MM.1S (cell line): ENCODE data around the gene SLC36A1.
"Not testable (repeated sequence)": the region's sequence is repeated elsewhere in the genome, so short reads cannot be mapped to it uniquely, and the experiment has no call there.

Experiments used
- DNase-seq: peaks from one replicate; pipeline ENCODE4 v3.0.0-alpha.2; 2015
- H2AFZ ChIP-seq: fragments of 300-600 bp; sonication (generic); 2 replicates; pipeline ENCODE4 v1.6.0; 2016; ENCODE audit warnings: antibody characterized with exemption, low read length
- H3F3A ChIP-seq: fragments of 300-600 bp; sonication (generic); 2 replicates; pipeline ENCODE4 v1.6.1; 2016; ENCODE audit warnings: mild to moderate bottlenecking, antibody characterized with exemption, low read length, moderate library complexity, mixed read lengths; ENCODE audit not compliant: insufficient read depth
- H3K27ac ChIP-seq: fragments of 300-600 bp; sonication (generic); 2 replicates; pipeline ENCODE4 v1.5.1; 2016; ENCODE audit warnings: mild to moderate bottlenecking, low read length
- H3K27me3 ChIP-seq: fragments of 300-600 bp; sonication (generic); replicated peaks from 2 replicates; pipeline ENCODE4 v1.6.0; 2016; ENCODE audit warnings: low read length; ENCODE audit not compliant: insufficient read depth
- H3K36me3 ChIP-seq: fragments of 300-600 bp; sonication (generic); replicated peaks from 2 replicates; pipeline ENCODE4 v1.6.1; 2016; ENCODE audit warnings: mild to moderate bottlenecking, low read length, mixed read lengths; ENCODE audit not compliant: insufficient read depth
- H3K4me1 ChIP-seq: fragments of 300-600 bp; sonication (generic); 2 replicates; pipeline ENCODE4 v1.6.1; 2016; ENCODE audit warnings: low read length, mixed read lengths
- H3K4me2 ChIP-seq: fragments of 300-600 bp; sonication (generic); 2 replicates; pipeline ENCODE4 v1.6.0; 2016; ENCODE audit warnings: low read depth, low read length
- H3K4me3 ChIP-seq: fragments of 300-600 bp; sonication (generic); 2 replicates; pipeline ENCODE4 v1.5.1; 2016; ENCODE audit warnings: low read length, mixed read lengths
- H3K79me2 ChIP-seq: fragments of 300-600 bp; sonication (generic); 2 replicates; pipeline ENCODE4 v1.6.1; 2016; ENCODE audit warnings: mixed run types, low read length, mixed read lengths
- H3K9ac ChIP-seq: fragments of 300-600 bp; sonication (generic); 2 replicates; pipeline ENCODE4 v1.6.1; 2016; ENCODE audit warnings: low read length, mixed read lengths
- H3K9me2 ChIP-seq: fragments of 300-600 bp; sonication (generic); replicated peaks from 2 replicates; pipeline ENCODE4 v1.6.1; 2016; ENCODE audit warnings: mild to moderate bottlenecking, low read length, mixed read lengths; ENCODE audit not compliant: insufficient read depth
- H3K9me3 ChIP-seq: fragments of 300-600 bp; sonication (generic); replicated peaks from 2 replicates; pipeline ENCODE4 v1.6.1; 2016; ENCODE audit warnings: mild to moderate bottlenecking, low read length, mixed read lengths; ENCODE audit not compliant: insufficient read depth
- H4K20me1 ChIP-seq: fragments of 300-600 bp; sonication (generic); 2 replicates; pipeline ENCODE4 v1.6.1; 2016; ENCODE audit warnings: mild to moderate bottlenecking, low read length, moderate library complexity, mixed read lengths; ENCODE audit not compliant: insufficient read depth
- EZH2 ChIP-seq: fragments of 300-600 bp; sonication (generic); optimal IDR thresholded peaks from 2 replicates; pipeline ENCODE3; 2017; ENCODE audit warnings: low read depth, mild to moderate bottlenecking, antibody characterized with exemption, low read length, mixed read lengths
- EZH2phosphoT487 ChIP-seq: fragments of 300-600 bp; sonication (generic); IDR thresholded peaks from 2 replicates; pipeline ENCODE4 v1.6.1; 2018; ENCODE audit warnings: antibody characterized with exemption, low read length
- TF ChIP-seq, protein P1 (sequence below): fragments of 300-600 bp; sonication (generic); IDR thresholded peaks from 2 replicates; pipeline ENCODE4 v1.5.1; 2016; ENCODE audit warnings: antibody characterized with exemption, low read length, mixed read lengths

Gene SLC36A1

DNA sequence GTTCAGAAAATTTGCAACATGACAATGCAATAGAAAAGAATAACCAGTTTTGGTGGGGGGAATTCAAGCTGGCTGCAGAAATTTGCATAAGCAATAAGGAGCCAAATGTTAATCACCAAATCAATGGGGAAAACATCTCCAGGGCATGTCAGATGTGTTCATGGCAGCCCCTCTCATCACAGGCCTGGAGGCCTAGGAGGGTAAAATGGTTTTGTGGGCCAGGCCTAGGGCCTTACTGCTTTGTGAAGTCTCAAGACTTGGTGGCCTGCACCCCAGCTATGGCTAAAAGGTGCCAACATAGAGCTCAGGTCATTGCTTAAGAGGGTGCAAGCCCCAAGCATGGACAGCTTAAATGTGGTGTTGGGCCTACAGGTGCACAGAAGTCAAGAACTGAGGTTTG, 29.7 kb upstream of the SLC36A1 start:
- H2AFZ ChIP-seq, result no peak overlapping the region
- H4K20me1 ChIP-seq, result no peaks in the 10 kb centered on the region
- H3K79me2 ChIP-seq, result no peaks in the 10 kb centered on the region
- H3K4me3 ChIP-seq, result no peak overlapping the region
- no peaks in the 10 kb centered on the region for H3K9me3 ChIP-seq
- H3K27me3 ChIP-seq, result no peaks in the 10 kb centered on the region
- H3K4me2 ChIP-seq, result no peak overlapping the region
- no peaks in the 10 kb centered on the region for H3K9me2 ChIP-seq
- no peak overlapping the region for H3K27ac ChIP-seq
- H3F3A ChIP-seq, result no peaks in the 10 kb centered on the region
- no peak for DNase-seq
- no peak overlapping the region for H3K9ac ChIP-seq
- no peaks in the 10 kb centered on the region for H3K36me3 ChIP-seq
- no peaks in the 10 kb centered on the region for H3K4me1 ChIP-seq
- TF ChIP-seq, protein P1, sequence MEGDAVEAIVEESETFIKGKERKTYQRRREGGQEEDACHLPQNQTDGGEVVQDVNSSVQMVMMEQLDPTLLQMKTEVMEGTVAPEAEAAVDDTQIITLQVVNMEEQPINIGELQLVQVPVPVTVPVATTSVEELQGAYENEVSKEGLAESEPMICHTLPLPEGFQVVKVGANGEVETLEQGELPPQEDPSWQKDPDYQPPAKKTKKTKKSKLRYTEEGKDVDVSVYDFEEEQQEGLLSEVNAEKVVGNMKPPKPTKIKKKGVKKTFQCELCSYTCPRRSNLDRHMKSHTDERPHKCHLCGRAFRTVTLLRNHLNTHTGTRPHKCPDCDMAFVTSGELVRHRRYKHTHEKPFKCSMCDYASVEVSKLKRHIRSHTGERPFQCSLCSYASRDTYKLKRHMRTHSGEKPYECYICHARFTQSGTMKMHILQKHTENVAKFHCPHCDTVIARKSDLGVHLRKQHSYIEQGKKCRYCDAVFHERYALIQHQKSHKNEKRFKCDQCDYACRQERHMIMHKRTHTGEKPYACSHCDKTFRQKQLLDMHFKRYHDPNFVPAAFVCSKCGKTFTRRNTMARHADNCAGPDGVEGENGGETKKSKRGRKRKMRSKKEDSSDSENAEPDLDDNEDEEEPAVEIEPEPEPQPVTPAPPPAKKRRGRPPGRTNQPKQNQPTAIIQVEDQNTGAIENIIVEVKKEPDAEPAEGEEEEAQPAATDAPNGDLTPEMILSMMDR, result no peak

DNA sequence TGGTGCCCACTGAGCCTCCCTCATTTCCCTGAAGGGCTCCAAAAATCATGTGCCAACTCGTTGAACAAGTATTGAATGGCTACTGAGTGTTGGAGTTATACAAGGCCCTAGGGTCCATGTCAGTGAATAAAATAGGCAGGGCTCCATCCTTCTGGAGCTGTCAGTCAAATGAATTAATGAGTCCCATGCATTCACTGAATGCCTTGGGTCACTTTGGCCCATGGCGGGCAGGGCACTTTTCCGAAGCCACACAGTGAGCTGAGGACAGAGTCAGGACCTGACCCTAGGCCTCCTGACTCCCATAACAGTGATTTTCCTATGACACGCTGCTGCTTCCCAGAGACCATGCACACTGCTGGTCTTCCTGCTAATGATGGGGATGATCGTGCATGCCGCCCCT, 27.3 kb upstream of the SLC36A1 start:
- H3K9ac ChIP-seq, result no peak overlapping the region
- TF ChIP-seq, protein P1, result no peak
- TF ChIP-seq EZH2phosphoT487 (no peak), EZH2 (no peak)

DNA sequence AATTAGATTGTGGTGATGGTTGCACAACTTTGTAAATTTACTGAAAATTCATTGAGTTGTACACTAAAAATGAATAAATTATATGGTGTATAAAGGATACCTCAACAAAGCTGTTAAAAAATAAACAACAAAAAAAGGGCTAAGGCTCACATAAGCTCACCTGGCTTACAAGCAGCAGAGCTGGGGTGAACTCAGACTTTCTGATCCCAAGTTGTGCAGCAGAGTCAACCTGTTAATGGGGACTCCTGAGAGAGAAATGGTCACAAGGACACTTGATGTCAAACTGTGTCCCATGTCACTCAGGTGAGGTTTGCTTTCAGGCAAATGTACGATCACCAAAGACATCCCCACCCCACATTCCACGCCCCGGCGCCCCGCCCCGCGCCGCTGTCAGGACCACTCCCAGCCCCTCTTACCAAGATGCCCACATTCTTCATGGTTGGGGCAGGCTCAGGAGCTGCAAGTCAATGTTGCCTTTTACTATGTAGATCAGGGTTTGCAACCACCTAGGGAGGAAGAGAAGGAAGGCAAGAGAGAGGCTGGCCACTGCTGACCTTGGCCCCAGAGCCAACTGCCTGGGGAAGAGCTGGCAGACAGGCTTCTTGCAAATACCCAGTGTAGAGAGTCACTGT, 22.4 kb upstream of the SLC36A1 start:
- no peak overlapping the region for H3K27ac ChIP-seq
- no peaks in the 10 kb centered on the region for H3K36me3 ChIP-seq
- no peak overlapping the region for H3K9ac ChIP-seq
- no peak overlapping the region for H3K4me3 ChIP-seq
- TF ChIP-seq, protein P1, result no peak
- TF ChIP-seq EZH2 (no peak), EZH2phosphoT487 (no peak)
- no peak overlapping the region for H2AFZ ChIP-seq
- no peaks in the 10 kb centered on the region for H3K4me1 ChIP-seq
- no peaks in the 10 kb centered on the region for H3K27me3 ChIP-seq
- no peaks in the 10 kb centered on the region for H4K20me1 ChIP-seq
- no peaks in the 10 kb centered on the region for H3K9me3 ChIP-seq
- no peaks in the 10 kb centered on the region for H3K9me2 ChIP-seq
- H3F3A ChIP-seq, result no peaks in the 10 kb centered on the region
- DNase-seq, result no peak
- H3K4me2 ChIP-seq, result no peak overlapping the region
- no peaks in the 10 kb centered on the region for H3K79me2 ChIP-seq

More for the DNA sequence above, 27.3 kb upstream of the SLC36A1 start:
- Histone ChIP-seq H4K20me1 (no peaks in the 10 kb centered on the region), H3K79me2 (no peaks in the 10 kb centered on the region), H3K27me3 (no peaks in the 10 kb centered on the region), H3K9me2 (no peaks in the 10 kb centered on the region), H3K4me3 (no peak overlapping the region), H3F3A (no peaks in the 10 kb centered on the region), H3K27ac (no peak overlapping the region), H3K4me2 (no peak overlapping the region), H3K9me3 (no peaks in the 10 kb centered on the region), H2AFZ (no peak overlapping the region), H3K36me3 (no peaks in the 10 kb centered on the region), H3K4me1 (no peaks in the 10 kb centered on the region)
- DNase-seq, result no peak

DNA sequence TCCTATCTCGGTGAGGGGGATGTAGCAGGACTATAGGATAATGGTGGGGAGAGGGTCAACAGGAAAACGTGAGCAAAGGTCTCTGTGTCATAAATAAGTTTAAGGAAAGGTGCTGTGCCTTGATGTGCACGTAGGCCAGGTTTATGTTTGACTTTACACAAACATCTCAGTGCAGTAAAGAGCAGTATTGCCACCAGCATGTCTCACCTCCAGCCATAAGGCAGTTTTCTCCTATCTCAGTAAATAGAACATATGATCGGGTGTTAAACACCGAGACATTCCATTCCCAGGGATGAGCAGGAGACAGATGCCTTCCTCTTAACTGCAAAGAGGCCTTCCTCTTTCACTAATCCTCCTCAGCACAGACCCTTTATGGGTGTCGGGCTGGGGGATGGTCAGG, 21.1 kb upstream of the SLC36A1 start:
- not testable (repeated sequence) for H3K9ac ChIP-seq, H3K9me3 ChIP-seq, H2AFZ ChIP-seq, H3K9me2 ChIP-seq, H3K4me2 ChIP-seq, H3K79me2 ChIP-seq, H4K20me1 ChIP-seq, H3K4me1 ChIP-seq, H3K27me3 ChIP-seq, H3K4me3 ChIP-seq, H3F3A ChIP-seq, H3K36me3 ChIP-seq, H3K27ac ChIP-seq, DNase-seq
